MM.1S (cell line): ENCODE results near the gene EFNA5.

Experiments
- DNase-seq: peaks from one replicate; pipeline ENCODE4 v3.0.0-alpha.2; 2015
- H2AFZ ChIP-seq: fragments of 300-600 bp; sonication (generic); 2 replicates; pipeline ENCODE4 v1.6.0; 2016; ENCODE audit warnings: antibody characterized with exemption, low read length
- H3F3A ChIP-seq: fragments of 300-600 bp; sonication (generic); 2 replicates; pipeline ENCODE4 v1.6.1; 2016; ENCODE audit warnings: mild to moderate bottlenecking, antibody characterized with exemption, low read length, moderate library complexity, mixed read lengths; ENCODE audit not compliant: insufficient read depth
- H3K27ac ChIP-seq: fragments of 300-600 bp; sonication (generic); 2 replicates; pipeline ENCODE4 v1.5.1; 2016; ENCODE audit warnings: mild to moderate bottlenecking, low read length
- H3K27me3 ChIP-seq: fragments of 300-600 bp; sonication (generic); replicated peaks from 2 replicates; pipeline ENCODE4 v1.6.0; 2016; ENCODE audit warnings: low read length; ENCODE audit not compliant: insufficient read depth
- H3K36me3 ChIP-seq: fragments of 300-600 bp; sonication (generic); replicated peaks from 2 replicates; pipeline ENCODE4 v1.6.1; 2016; ENCODE audit warnings: mild to moderate bottlenecking, low read length, mixed read lengths; ENCODE audit not compliant: insufficient read depth
- H3K4me1 ChIP-seq: fragments of 300-600 bp; sonication (generic); 2 replicates; pipeline ENCODE4 v1.6.1; 2016; ENCODE audit warnings: low read length, mixed read lengths
- H3K4me2 ChIP-seq: fragments of 300-600 bp; sonication (generic); 2 replicates; pipeline ENCODE4 v1.6.0; 2016; ENCODE audit warnings: low read depth, low read length
- H3K4me3 ChIP-seq: fragments of 300-600 bp; sonication (generic); 2 replicates; pipeline ENCODE4 v1.5.1; 2016; ENCODE audit warnings: low read length, mixed read lengths
- H3K79me2 ChIP-seq: fragments of 300-600 bp; sonication (generic); 2 replicates; pipeline ENCODE4 v1.6.1; 2016; ENCODE audit warnings: mixed run types, low read length, mixed read lengths
- H3K9ac ChIP-seq: fragments of 300-600 bp; sonication (generic); 2 replicates; pipeline ENCODE4 v1.6.1; 2016; ENCODE audit warnings: low read length, mixed read lengths
- H3K9me2 ChIP-seq: fragments of 300-600 bp; sonication (generic); replicated peaks from 2 replicates; pipeline ENCODE4 v1.6.1; 2016; ENCODE audit warnings: mild to moderate bottlenecking, low read length, mixed read lengths; ENCODE audit not compliant: insufficient read depth
- H3K9me3 ChIP-seq: fragments of 300-600 bp; sonication (generic); replicated peaks from 2 replicates; pipeline ENCODE4 v1.6.1; 2016; ENCODE audit warnings: mild to moderate bottlenecking, low read length, mixed read lengths; ENCODE audit not compliant: insufficient read depth
- H4K20me1 ChIP-seq: fragments of 300-600 bp; sonication (generic); 2 replicates; pipeline ENCODE4 v1.6.1; 2016; ENCODE audit warnings: mild to moderate bottlenecking, low read length, moderate library complexity, mixed read lengths; ENCODE audit not compliant: insufficient read depth
- CTCF ChIP-seq: fragments of 300-600 bp; sonication (generic); IDR thresholded peaks from 2 replicates; pipeline ENCODE4 v1.5.1; 2016; ENCODE audit warnings: antibody characterized with exemption, low read length, mixed read lengths
- EZH2 ChIP-seq: fragments of 300-600 bp; sonication (generic); optimal IDR thresholded peaks from 2 replicates; pipeline ENCODE3; 2017; ENCODE audit warnings: low read depth, mild to moderate bottlenecking, antibody characterized with exemption, low read length, mixed read lengths
- EZH2phosphoT487 ChIP-seq: fragments of 300-600 bp; sonication (generic); IDR thresholded peaks from 2 replicates; pipeline ENCODE4 v1.6.1; 2018; ENCODE audit warnings: antibody characterized with exemption, low read length

EFNA5 gene

GRCh38 chr5:107329850-107330249 lies 340.9 kb downstream of the EFNA5 start:
- Histone ChIP-seq H3K9me2 (no peaks in the 10 kb centered on the region), H3K4me3 (no peak overlapping the region), H3K27me3 (no peaks in the 10 kb centered on the region), H3K4me1 (no peaks in the 10 kb centered on the region), H3K27ac (no peak overlapping the region), H3K9me3 (no peaks in the 10 kb centered on the region), H3K36me3 (no peaks in the 10 kb centered on the region), H3K4me2 (no peak overlapping the region), H4K20me1 (no peaks in the 10 kb centered on the region), H3K9ac (no peak overlapping the region), H3F3A (no peaks in the 10 kb centered on the region), H3K79me2 (no peaks in the 10 kb centered on the region), H2AFZ (no peak overlapping the region)
- no peak for DNase-seq
- no peak for TF ChIP-seq CTCF
- TF ChIP-seq EZH2, result no peak
- TF ChIP-seq EZH2phosphoT487, result no peak
